Thyroid gland (tissue), 4 donors: Measurements from ENCODE around the gene NLRP9. TPM values are rescaled to one million over a fixed set of nuclear protein-coding genes. Genes with fewer than 3 reads are reported as not detected.
"Not testable (repeated sequence)": the region's sequence is repeated elsewhere in the genome, so short reads cannot be mapped to it uniquely, and the experiment has no call there.

ENCODE experiments used
- DNase-seq, 2 donors: peaks; one replicate each; pipeline ENCODE4 v3.0.0-alpha.2; 2019
- H3K27ac ChIP-seq, 3 donors: fragments of 200-600 bp; sonication (generic); 1 replicate in 2 of 3; 2 replicates in 1 of 3; pipeline ENCODE4 v1.5.1; 2016 to 2019; ENCODE audit warnings: mild to moderate bottlenecking in 1 of 3, moderate library complexity in 1 of 3
- H3K27me3 ChIP-seq: fragments of 200-600 bp; sonication (generic); one replicate; pipeline ENCODE4 v1.5.1; 2019
- H3K36me3 ChIP-seq, 2 donors: fragments of 200-600 bp; sonication (generic); one replicate each; pipeline ENCODE4 v1.5.1; 2016 to 2019
- H3K4me1 ChIP-seq, 2 donors: fragments of 200-600 bp; sonication (generic); one replicate each; pipeline ENCODE4 v1.5.1; 2017 to 2019
- H3K4me3 ChIP-seq, 3 donors: fragments of 200-600 bp; sonication (generic); replicated peaks in 1 of 3; 1 replicate in 2 of 3; 2 replicates in 1 of 3; pipeline ENCODE4 v1.5.1; 2016; ENCODE audit warnings: mild to moderate bottlenecking in 1 of 3
- H3K9me3 ChIP-seq: fragments of 200-600 bp; sonication (generic); one replicate; pipeline ENCODE4 v1.5.1; 2017
- POLR2A ChIP-seq, 2 donors: fragments of 450-650 bp; IDR thresholded peaks; one replicate each; pipeline ENCODE4 v1.6.1; 2017; ENCODE audit warnings: antibody characterized with exemption in 2 of 2, mild to moderate bottlenecking in 2 of 2, moderate library complexity in 1 of 2
- WGBS, 2 donors: methylation state at CpG; one replicate each; pipeline ENCODE4 v1.1.5; 2017; 5-methylcytosine and 5-hydroxymethylcytosine counted together
- intact Hi-C: fragments of 100-400 bp; cut with DNase I; formaldehyde crosslinking; loops from one replicate; pipeline ENCODE4 v1.15.1; 2023
- total RNA-seq, 4 donors: library from RNA; depleted of rRNA; stranded (reverse); fragments of >200 nt; gene quantifications; one replicate each; pipeline ENCODE4 v1.2.3, GENCODE V29; 2016
- TF ChIP-seq, protein P1 (sequence below), 6 experiments: fragments of 200-600 bp in 3 of 6; fragments of 450-650 bp in 3 of 6; sonication (generic) in 3 of 6; IDR thresholded peaks; one replicate each; pipeline ENCODE4 v1.5.1; 2016 to 2019; ENCODE audit warnings: antibody characterized with exemption in 6 of 6, mild to moderate bottlenecking in 2 of 6, inconsistent platforms in 1 of 6, moderate library complexity in 1 of 6

Gene NLRP9
- total RNA-seq, 4 donors from 2014 or later: not detected

DNA sequence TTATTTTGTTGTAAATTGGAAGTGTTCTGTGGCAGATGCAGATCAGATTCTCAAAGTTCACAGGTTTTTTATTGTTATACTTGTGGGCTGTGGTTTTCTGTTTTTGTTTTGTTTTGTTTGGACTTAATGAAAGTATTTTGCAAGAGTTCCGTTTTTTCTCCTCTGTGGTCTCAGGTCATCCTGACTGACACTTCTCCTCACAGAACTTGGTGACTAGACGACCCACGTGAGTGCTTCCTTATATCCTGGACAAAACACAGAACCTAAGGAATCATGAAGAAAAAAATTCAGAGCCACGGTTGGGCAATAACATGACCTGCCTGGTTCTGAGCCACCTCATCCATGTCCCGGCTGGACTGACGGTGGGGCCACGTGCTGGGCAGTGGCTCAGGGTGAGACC, 28.3 kb upstream of the NLRP9 start:
- no peak for TF ChIP-seq POLR2A (IDR thresholded peaks at IDR 0.05)
- TF ChIP-seq, protein P1, sequence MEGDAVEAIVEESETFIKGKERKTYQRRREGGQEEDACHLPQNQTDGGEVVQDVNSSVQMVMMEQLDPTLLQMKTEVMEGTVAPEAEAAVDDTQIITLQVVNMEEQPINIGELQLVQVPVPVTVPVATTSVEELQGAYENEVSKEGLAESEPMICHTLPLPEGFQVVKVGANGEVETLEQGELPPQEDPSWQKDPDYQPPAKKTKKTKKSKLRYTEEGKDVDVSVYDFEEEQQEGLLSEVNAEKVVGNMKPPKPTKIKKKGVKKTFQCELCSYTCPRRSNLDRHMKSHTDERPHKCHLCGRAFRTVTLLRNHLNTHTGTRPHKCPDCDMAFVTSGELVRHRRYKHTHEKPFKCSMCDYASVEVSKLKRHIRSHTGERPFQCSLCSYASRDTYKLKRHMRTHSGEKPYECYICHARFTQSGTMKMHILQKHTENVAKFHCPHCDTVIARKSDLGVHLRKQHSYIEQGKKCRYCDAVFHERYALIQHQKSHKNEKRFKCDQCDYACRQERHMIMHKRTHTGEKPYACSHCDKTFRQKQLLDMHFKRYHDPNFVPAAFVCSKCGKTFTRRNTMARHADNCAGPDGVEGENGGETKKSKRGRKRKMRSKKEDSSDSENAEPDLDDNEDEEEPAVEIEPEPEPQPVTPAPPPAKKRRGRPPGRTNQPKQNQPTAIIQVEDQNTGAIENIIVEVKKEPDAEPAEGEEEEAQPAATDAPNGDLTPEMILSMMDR (IDR thresholded peaks at IDR 0.05): no peak
- Histone ChIP-seq H3K4me3 (no peak overlapping the region), H3K9me3 (no peaks in the 10 kb centered on the region), H3K27ac (no peak overlapping the region), H3K36me3 (no peaks in the 10 kb centered on the region), H3K4me1 (no peaks in the 10 kb centered on the region), H3K27me3 (no peaks in the 10 kb centered on the region)
- no peak for DNase-seq
- intact Hi-C loops: no loop called here
- WGBS, 2 donors: 65 to 67% methylated on average over 6 to 7 of the region's 7 CpGs

DNA sequence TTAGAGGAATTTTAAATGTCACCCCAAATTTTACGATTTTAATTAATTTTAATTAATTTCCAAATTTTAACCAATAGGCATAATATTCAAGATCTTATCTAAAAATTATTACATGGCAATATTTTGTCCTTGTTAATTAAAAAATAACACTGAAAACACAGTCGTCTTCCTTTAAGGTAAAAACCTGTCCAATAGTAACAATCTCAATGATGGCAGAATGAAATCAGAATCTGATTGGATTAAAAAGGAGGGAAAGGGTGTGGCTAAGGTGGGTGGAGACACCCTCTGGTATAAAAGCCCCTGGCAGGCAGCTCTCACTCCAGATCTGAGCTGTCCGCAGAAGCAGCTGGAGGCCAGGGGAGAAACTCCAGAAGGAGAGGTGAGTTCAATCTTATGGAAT, 20.6 kb upstream of the NLRP9 start, which contains the start of gene RFPL4A:
RFPL4A (plus strand) TSS at position 301 of the 400 bp plus-strand sequence. CDS start 2,704 bp downstream, outside the sequence.
- H3K4me3 ChIP-seq, intact Hi-C loops, H3K36me3 ChIP-seq, H3K9me3 ChIP-seq, H3K27ac ChIP-seq, DNase-seq, H3K27me3 ChIP-seq, H3K4me1 ChIP-seq: not testable (repeated sequence)
- WGBS, 2 donors: 81 to 85% methylated on average over 3 of the region's 3 CpGs

DNA sequence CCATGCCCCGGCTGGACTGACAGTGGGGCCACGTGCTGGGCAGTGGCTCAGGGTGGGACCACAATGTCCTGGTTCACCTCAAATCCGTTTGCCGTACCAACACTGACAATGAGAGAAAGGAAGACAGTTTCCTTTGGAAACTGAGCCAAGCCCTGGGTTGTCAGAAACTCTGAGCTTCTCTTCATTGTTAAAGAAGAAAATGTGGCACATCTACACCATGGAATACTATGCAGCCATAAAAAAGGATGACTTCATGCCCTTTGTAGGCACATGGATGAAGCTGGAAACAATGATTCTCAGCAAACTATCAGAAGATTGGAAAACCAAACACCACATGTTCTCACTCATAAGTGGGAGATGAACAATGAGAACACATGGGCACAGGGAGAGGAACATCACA, 18.6 kb upstream of the NLRP9 start:
- not testable (repeated sequence) for H3K4me3 ChIP-seq, DNase-seq
- 84 to 100% methylated on average over 2 to 4 of the region's 4 CpGs for WGBS, 2 donors

DNA sequence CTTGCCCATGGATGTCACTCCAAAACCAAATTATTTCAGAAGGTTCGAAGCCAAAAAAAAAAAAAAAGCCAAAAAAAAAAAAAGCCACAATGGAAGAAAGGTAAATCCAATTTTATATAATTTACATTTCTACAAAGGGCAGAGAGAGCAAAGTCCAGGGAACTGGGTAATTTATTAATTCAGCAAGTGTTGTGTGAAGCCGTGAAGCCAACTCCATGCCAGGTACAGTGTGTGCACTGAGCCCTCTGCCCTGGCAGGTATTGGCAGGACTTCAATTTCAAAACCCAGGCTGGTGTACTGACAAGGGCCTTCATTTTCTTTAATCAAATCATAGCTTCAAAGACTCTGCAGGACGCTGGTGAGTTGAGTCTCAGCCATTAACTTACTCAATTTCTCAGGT, 15.2 kb upstream of the NLRP9 start:
- intact Hi-C loops: no loop called here
- TF ChIP-seq POLR2A (IDR thresholded peaks at IDR 0.05): no peak
- TF ChIP-seq, protein P1 (IDR thresholded peaks at IDR 0.05): no peak
- no peaks in the 10 kb centered on the region for H3K4me1 ChIP-seq
- H3K36me3 ChIP-seq: no peaks in the 10 kb centered on the region
- H3K9me3 ChIP-seq: no peaks in the 10 kb centered on the region
- H3K27me3 ChIP-seq: no peaks in the 10 kb centered on the region
- 69 to 70% methylated on average over 3 of the region's 3 CpGs for WGBS, 2 donors
- no peak for DNase-seq
- H3K4me3 ChIP-seq: no peak overlapping the region
- H3K27ac ChIP-seq: no peak overlapping the region

More for the DNA sequence above, 18.6 kb upstream of the NLRP9 start:
- H3K4me1 ChIP-seq, intact Hi-C loops, H3K27ac ChIP-seq, H3K9me3 ChIP-seq, H3K36me3 ChIP-seq, H3K27me3 ChIP-seq: not testable (repeated sequence)

DNA sequence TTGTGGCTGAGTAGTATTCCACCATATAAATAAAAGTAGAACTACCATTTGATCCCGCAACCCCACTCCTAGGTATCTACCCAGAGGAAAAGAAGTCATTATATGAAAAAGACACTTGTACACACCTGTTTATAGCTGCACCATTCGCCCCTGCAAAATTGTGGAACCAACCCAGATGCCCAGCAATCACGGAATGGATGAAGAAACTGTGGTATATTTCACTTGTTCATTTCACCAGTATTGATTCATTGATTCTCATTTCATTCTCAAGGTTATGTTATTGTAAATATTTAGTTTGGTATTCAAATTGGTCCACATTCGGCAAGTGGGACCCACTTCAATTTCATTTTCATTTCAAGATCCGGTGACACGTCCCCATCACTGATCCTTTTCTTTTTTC, 12.5 kb upstream of the NLRP9 start:
- TF ChIP-seq, protein P1 (IDR thresholded peaks at IDR 0.05): no peak
- TF ChIP-seq POLR2A (IDR thresholded peaks at IDR 0.05): no peak
- 91 to 92% methylated on average over 6 of the region's 6 CpGs for WGBS, 2 donors

DNA sequence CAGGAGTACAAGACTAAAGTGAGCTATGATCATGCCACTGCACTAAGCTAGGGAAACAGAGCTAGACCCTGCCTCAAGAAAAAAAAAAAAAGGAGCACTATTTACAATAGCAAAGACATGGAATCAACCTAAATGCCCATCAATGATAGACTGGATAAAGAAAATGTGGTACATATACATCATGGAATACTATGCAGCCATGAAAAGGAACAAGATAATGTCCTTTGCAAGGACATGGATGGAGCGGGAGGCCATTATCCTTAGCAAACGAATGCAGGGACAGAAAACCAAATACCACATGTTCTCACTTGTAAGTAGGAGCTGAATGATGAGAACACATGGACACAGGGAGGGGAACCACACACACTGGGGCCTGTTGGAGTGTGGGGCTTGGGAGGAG, 7.8 kb downstream of the NLRP9 start:
- H3K9me3 ChIP-seq, H3K36me3 ChIP-seq, H3K4me1 ChIP-seq, H3K27ac ChIP-seq, H3K4me3 ChIP-seq, DNase-seq, H3K27me3 ChIP-seq, intact Hi-C loops: not testable (repeated sequence)
- WGBS, 2 donors: 73 to 85% methylated on average over 2 of the region's 2 CpGs

More for the DNA sequence above, 12.5 kb upstream of the NLRP9 start:
- no peaks in the 10 kb centered on the region for H3K4me1 ChIP-seq
- DNase-seq: no peak
- H3K4me3 ChIP-seq: no peak overlapping the region
- H3K9me3 ChIP-seq: no peaks in the 10 kb centered on the region
- H3K27ac ChIP-seq: no peak overlapping the region
- no peaks in the 10 kb centered on the region for H3K36me3 ChIP-seq
- intact Hi-C loops: no loop called here
- H3K27me3 ChIP-seq: no peaks in the 10 kb centered on the region

DNA sequence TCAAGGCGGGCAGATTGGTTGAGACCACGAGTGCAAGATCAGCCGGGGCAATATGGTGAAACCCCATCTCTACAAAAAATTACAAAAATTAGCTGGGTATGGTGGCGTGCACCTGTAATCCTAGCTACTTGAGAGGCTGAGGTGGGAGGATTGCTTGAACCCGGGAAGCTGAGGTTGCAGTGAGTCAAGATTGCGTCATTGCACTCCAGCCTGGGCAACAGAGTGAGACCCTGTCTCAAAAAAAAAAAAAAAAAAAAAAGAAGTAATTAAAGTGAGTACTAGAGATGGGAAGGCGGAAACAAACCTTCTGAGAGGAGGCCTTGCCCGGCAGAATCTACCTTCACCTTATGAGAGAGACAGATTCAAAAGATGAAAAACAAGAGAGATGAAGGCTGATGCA, 14.7 kb downstream of the NLRP9 start:
- no peaks in the 10 kb centered on the region for H3K9me3 ChIP-seq
- intact Hi-C loops: no loop called here
- WGBS, 2 donors: 88 to 89% methylated on average over 8 of the region's 8 CpGs
- no peaks in the 10 kb centered on the region for H3K36me3 ChIP-seq
- no peak overlapping the region for H3K27ac ChIP-seq
- no peak for DNase-seq
- no peaks in the 10 kb centered on the region for H3K27me3 ChIP-seq
- H3K4me3 ChIP-seq: no peak overlapping the region
- TF ChIP-seq POLR2A (IDR thresholded peaks at IDR 0.05): no peak
- TF ChIP-seq, protein P1 (IDR thresholded peaks at IDR 0.05): no peak
- H3K4me1 ChIP-seq: no peaks in the 10 kb centered on the region
